Limb (tissue), 2 donors: ENCODE results near the gene PREX1.

ENCODE experiments used
- DNase-seq, 2 donors: peaks; one replicate each; pipeline ENCODE4 v3.0.0-alpha.2; 2016; ENCODE audit errors: extremely low spot score in 2 of 2

The PREX1 gene

GRCh38 chr20:48596334-48596898 lies 231.4 kb downstream of the PREX1 start:
- DNase-seq = no peak

GRCh38 chr20:48595495-48596333 lies 232.1 kb downstream of the PREX1 start:
- no peak for DNase-seq

- DNase-seq = no peak
These were observed 233.3 kb downstream of the PREX1 start for GRCh38 chr20:48594533-48594932.

GRCh38 chr20:48592107-48592940 lies 235.5 kb downstream of the PREX1 start:
- no peak for DNase-seq

- no peak for DNase-seq
These were observed 241.1 kb downstream of the PREX1 start for GRCh38 chr20:48586730-48587129.

- no peak for DNase-seq
These were observed 242.5 kb downstream of the PREX1 start for GRCh38 chr20:48585061-48585870.

- no peak for DNase-seq
These were observed 243.3 kb downstream of the PREX1 start for GRCh38 chr20:48584391-48585060.

- DNase-seq = no peak
These were observed 244.0 kb downstream of the PREX1 start for GRCh38 chr20:48583801-48584200.

- no peak for DNase-seq
These were observed 244.6 kb downstream of the PREX1 start for GRCh38 chr20:48583171-48583570.

- no peak for DNase-seq
These were observed 245.2 kb downstream of the PREX1 start for GRCh38 chr20:48582673-48582985.

GRCh38 chr20:48581167-48581566 lies 246.6 kb downstream of the PREX1 start:
- no peak for DNase-seq

- no peak for DNase-seq
These were observed 249.3 kb downstream of the PREX1 start for GRCh38 chr20:48578397-48579098.

- no peak for DNase-seq
These were observed 250.2 kb downstream of the PREX1 start for GRCh38 chr20:48577557-48577956.

- no peak for DNase-seq
These were observed 253.4 kb downstream of the PREX1 start for GRCh38 chr20:48574383-48574782.
